NCI-H460 (cell line): ENCODE measurements around the gene PPHLN1. TPM values are rescaled to one million over a fixed set of nuclear protein-coding genes. Genes with fewer than 3 reads are reported as not detected.

Source experiments
- DNase-seq: peaks from one replicate; pipeline ENCODE4 v3.0.0-alpha.2; 2016; ENCODE audit warnings: low read depth; ENCODE audit errors: extremely low read depth
- total RNA-seq: library from RNA; depleted of rRNA; stranded (reverse); fragments of >200 nt; shearing (Covaris generic); gene quantifications from 2 replicates; pipeline ENCODE4 v1.2.3, GENCODE V29; 2014

The PPHLN1 gene
- total RNA-seq, 1 experiment from 2014 or later = 78.2 TPM

DNA sequence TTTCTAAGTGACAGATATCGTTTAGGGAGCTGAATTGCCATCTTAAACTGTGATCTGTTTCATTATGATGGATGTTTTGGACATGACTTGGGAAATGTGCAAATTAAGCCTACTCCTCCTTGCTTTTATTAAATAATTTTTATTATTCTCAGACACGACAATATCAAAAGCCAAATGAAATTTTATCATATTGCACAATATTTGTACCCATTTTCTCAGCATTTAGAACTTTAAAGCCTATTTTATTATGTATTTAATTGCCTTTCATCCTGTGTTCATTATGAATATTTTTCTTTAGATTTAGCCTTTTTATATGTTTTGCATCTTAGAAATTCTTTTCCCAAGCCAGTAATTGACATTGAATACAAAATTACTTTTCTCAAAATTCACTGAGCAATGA lies 102.9 kb downstream of the PPHLN1 start:
- DNase-seq = no peak

DNA sequence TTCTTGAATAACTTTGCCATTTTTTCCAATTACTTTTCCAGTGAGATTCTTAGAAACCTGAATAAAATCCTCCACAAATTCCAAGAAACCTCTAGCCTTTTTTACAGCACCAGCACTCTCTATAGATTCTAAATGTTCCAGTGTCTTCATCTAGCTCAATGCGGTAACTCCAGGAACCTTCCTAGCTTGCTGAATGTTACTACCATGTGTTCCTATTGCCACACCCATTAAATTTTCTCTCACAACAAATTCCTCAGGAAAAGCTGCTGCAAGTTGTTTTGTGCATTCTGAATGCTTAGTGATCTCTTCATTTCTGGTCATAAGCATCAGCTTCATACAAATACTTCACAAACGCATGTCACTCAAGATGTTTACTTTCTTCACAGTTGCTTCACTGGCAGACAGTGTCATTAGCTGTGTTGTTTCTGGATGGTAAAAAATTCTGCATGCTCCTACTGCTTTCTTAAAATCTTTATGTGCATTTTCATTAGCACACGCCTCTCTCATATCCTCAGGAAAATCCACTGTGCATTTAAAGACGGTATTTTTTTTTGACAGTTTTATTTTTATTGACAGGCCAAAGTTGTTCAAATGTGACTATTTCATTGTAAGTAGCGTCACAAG lies 106.7 kb downstream of the PPHLN1 start:
- DNase-seq = peak; percentile 80

DNA sequence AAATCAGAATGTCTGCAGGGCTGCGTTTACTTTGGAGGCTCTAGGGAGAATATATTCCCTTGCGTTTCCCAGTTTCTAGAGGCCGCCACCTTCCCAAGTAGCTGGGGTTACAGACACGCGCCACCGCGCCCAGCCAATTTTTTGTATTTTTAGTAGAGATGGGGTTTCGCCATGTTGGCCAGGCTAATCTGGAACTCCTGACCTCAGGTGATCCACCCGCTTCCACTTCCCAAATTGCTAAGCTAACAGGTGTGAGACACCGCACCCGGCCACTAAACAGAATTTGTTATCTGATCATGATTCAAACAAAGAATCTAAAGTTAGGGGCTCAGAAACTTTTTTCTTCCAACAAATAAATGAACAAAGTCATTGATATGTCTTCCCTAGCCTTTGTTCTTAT lies 114.6 kb downstream of the PPHLN1 start:
- DNase-seq = no peak

DNA sequence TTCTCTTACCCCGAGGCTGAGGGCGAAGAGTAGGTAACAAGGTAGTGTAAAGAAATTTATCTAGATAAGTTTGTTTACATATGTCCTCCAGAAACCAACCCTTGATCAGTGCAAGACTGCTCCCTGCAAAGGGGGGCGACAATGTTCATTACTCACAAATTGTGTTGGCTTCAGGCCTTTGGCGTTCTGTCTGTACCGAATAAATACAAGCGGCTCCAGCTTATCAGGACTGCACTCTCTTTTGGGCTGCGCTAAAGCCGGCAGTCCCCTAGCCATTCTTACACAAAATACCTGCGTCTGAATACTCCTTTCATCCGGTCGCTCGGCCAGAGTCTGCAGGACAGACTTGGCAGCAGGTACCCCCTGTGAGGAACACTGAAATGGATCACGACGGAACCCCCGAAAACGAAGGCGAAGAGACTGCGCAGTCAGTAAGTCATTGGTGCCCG lies 116.4 kb downstream of the PPHLN1 start:
- peak; percentile 59 for DNase-seq

DNA sequence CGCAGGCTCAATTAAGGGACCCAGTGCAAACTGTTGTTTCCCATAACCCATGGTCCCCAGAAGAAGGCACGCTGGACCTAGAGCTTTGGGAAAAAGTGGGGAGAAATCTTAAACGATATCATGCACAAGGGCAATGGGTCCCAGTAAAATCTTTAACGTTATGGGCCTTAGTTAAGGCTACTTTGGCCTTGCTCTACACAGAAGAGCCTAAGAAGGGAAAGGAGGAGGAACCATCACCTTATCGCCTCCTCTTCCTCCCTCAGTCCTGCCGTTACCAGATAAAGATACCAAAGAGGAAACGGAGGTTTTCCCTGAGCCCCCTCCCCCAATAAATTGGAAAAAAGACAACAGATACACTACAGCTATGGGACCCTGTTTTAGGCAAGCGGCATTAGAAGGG lies 116.9 kb downstream of the PPHLN1 start:
- no peak for DNase-seq

DNA sequence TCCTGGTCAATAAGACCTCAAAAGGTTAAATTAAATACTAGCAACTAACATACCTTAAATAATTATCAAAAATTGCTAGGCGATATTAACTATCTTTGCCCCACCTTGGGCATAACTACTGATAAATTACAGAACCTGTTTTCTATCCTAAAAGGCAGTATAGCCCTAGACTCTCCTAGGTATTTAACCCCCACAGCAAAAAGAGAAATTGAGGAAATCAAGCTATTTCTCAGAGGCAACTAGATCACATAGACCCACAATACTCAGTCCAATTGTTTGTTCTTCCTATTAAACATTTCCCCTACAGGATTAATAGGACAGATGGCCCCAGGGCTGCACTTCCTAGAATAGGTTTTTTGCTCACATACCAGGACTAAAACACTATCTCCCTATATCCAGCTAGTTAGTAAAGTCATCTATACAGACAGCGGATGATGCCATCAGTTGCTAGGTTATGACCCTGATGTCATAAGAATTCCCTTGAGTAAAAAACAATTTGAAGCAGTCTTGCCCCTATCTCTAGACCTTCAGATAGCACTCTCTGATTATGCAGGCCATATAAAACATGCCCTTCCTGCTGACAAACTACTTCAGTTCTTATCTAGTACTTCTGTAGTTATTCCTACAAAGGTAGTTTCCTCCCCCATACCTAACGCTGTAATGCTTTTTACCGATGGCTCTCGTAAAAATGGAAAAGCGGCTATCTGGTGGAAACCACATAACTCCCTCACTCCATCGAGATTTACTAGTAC lies 118.4 kb downstream of the PPHLN1 start:
- DNase-seq = no peak

DNA sequence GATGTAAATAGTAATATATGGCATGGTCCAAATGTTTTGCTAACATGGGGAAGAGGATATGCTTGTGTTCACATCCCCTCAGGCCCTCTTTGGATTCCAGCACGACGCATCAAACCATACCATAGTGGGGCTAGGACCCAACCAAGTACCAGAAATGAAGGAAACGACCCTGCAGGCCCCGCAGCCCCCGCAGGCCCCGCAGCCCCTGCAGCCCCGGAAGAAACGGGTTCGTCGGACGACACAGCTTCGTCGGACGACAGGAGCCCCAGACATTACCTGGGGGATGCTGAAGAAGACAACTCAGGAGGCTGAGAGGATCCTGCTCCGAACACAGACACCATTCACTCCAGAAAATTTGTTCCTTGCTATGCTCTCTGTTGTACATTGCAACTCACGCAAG lies 119.9 kb downstream of the PPHLN1 start:
- DNase-seq = no peak

DNA sequence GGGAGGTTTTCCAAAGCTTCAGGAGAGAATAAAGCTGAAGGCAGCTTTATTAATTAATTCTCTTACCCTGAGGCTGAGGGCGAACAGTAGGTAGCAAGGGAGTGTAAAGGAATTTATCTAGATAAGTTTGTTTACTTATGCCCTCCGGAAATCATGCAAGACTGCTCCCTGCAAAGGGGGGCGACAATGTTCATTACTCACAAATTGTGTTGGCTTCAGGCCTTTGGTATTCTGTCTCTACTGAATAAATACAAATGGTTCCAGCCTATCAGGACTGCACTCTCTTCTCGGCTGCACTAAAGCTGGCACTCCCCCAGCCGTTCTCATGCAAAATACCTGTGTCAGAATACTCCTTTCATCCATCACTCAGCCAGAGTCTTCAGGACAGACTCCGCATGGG lies 120.8 kb downstream of the PPHLN1 start:
- peak; percentile 81 for DNase-seq

DNA sequence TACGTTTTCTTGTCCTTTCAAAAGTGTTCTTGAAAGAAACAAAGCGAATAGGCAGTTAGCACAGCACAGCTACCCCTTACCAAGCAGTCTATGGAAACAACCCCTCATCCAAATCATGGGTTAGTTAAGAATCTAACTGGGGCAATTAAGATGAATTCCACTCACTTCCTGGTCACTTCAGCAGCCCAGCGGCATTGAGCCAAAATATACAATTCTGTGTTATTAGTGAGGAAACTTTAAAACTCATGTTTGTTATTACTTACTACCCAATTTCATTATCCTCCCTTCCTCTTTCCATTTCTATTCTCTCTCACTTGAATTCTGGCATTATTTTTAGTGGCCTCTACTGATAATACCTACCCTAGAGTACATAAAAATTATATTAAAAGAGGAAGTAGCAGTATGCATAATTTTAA lies 121.4 kb downstream of the PPHLN1 start:
- peak; percentile 49 for DNase-seq

DNA sequence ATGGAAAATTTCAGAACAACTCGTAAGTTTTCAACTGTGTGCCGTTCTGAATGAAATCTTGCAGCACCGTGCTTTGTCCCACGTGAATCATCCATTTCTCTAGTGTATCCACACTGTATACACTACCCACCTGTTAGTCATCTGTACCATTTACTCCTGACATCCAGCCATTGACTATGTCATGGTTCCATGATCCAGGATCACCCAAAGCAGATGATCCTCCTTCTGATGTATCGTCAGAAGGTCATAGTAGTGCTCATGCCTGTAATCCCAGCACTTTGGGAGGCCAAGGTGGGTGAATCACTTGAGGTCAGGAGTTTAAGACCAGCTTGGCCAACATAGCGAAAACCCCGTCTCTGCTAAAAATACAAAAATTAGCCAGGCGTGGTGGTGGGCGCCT lies 122.9 kb downstream of the PPHLN1 start:
- no peak for DNase-seq

DNA sequence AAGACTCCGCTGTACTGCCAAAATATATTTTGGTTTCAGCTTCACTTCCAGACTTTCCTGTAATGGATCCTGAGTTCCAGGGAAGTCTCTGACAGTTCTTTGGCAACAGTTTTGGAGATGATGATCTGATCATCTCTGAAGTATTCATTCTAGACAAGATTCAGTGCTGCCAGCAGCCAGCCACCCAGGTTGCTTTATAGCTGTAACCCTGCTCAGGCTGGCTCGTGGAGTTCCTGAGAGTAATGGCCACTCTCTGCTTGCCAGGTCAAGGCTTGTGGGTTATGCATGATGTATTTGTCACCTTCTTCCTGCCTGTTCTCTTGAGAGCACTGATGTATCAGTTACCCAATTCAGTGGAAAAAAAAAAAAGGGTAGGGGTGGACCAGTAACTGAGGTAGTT lies 124.3 kb downstream of the PPHLN1 start:
- DNase-seq = no peak

DNA sequence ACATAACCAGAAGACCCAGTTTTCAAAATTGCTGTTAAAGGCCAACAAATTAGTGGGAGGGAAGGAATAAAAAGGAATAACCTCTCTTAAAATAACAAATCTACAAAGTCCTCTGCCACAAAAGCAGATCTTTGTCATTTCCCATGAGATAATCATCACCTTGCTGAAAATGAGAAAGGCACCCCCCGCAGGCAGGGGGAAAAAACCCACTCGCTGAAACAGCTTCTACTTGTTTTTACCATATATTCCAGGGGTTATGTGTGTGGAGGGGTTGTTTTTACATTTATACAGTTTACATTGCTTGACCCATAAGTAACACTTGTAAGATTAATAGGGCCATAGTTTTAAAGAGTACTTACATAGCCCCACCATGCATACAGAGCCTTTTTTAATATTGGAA lies 132.6 kb downstream of the PPHLN1 start:
- DNase-seq = no peak

DNA sequence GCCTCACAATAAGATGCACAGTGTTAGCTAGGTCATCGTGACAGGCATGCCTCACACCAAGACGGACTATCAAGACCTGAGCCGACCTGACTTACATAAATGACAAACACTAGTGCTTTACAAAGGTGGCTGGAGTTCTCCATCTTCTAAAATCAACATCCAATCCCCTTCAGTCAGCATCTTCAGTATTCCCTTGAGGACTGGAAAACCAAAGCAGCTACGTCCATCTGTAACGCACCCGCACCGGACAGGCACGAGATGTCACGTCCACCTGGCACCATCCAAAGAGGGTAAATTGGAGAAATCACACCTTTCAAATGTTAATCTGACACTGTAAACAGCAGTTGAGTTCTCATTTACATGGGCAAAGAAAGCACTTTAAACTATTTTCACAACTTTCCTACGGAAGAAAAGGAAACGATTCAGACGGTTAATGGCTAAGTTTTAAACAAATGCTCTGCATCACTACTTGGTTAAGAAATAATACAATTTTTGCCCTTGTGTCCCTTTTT lies 133.4 kb downstream of the PPHLN1 start:
- DNase-seq = no peak

DNA sequence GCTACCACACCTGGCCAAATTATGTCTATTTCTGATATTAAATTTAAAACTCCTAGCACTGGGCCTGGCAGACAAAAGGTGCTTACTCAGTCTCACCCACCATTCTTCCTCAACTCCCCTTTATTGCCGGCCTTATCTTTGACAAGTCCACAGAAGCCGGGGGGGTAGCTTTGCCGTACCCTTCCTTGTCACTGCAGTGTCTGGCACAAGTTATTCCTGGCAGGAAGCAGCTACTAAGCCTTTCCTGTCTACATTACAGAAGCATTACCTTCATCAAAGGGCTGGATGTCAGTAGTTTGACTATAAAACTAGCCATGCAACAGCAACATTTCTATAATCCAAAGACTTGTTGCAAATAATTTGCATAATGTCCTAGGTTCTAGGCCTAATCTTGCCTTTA lies 136.5 kb downstream of the PPHLN1 start:
- no peak for DNase-seq

DNA sequence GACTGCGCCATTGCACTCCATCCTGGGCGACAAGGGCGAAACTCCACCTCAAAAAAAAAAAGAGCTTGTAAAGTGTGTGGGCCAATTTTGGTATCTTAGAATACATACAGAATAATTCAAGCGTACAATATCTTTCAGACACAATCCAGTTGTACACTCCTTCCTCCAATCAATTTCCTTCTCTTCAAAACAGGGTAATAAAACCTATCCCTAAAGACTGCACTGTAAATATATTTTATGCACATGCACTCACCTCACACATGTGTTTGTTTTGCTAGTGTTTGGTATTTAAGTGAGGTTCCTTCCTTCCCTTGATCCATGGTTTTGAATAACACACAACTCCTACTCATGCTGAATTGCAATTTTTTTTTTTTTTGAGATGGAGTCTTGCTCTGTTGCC lies 137.7 kb downstream of the PPHLN1 start:
- no peak for DNase-seq

DNA sequence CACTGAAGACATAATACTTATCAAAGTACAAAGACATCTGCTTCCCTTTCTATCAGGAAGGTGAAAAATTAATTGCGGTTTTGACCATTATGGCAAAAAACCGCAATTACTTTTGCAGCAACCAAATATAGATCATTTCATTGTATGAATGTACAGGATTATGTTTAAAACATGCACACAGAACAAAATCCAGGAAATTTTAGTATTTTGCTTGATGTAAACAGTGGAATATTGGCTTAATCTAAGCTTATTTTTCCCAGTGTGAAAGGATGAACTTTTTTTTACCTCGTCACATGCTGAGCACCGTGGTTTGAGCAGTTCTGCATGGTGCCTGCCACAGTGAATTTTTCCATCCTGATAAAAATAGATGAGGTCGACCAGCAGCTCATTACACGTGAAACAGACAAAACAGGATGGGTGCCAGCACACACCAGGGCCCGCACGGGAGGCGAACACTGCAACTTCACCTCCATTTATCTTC lies 142.4 kb downstream of the PPHLN1 start:
- DNase-seq = no peak

DNA sequence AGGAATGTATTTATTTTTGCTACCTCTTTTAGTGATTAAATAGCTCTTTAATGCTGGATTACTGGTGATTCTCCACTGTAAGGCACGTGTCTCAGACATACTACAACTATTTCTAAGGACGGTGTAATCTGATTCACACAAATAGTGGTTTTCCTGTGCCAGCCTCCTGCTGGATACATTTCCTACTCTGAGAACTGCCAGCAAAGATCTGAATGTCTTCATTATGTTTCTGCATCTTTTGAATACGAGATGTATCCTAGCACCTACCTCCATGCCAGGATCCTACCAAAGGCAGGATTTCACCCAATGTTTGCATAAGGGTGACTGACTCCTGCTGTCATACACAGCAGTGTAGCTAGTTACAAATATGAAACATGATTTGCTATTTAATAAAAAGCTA lies 143.0 kb downstream of the PPHLN1 start:
- no peak for DNase-seq

DNA sequence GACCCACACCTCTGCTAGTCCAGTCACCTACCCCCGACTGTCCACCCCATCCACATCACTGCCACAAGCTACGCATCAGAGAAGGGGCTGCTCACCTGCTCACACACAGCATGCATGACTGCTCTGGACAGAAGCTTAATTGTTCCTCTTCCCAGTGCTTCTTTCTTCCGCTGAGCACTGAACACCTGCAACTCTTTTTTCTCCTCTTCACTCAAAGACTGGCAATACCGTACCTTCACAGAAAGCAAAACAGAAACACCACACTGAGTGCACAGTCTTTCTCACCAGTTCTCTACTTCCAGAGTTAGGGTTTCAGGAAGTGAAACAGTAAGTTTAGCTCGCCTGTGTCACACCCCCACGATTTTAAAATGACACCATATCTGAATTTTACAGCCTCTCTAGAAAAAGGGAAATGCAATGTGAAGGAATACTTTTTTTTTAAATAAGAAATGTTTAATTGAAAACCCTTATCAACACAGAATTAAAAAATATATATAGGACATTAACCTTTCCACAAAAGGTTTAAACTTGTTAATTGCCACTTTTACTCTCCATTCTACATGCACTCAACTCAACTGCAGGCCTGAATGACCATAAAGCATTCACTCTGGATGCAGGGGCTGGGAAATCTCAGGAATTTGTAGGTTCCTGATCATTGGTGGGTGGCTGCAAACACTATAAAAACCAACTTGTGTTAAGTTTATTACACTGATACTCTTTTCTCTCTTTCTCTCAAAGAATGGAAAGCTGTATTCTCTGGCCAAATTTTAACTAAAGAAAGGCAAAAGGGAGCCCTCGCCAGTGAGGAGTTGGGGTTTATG lies 143.6 kb downstream of the PPHLN1 start:
- DNase-seq = no peak

DNA sequence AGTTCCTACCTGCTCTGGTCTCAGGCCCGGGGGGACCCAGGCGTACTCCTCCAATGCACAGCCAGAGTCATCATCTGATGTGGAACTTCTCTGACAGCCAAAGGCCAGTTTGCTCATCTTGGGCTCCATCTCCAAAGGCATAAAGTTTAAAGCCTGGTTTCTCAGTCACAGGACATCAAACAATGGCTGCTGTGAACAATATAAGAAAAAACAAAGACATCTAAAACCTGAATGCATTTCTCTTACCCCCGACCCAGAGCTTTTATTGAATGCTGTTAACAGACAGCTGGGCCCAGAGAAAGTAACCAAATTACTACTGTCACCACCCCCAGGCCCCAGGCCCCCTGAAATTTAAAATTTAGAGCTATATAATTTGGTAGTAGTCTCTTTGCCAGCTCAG lies 146.4 kb downstream of the PPHLN1 start:
- DNase-seq = no peak

DNA sequence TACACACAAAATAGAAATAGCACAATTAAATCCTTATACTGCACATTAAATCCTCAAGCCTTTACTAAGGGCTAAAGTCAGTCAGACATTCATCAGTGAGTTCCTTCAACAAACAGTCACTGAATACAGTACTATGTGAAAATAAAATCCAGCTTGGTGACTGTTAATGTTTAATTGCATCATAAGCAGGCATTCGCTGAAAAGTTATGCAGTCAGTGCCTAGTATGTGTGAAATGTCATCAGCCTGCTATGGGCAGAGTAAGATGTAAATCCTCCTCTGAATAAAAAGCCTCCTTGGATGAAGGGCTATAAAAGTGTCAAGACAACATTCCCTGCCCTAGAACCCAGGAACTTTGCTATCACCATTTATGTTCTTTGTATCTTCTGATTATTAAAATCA lies 147.2 kb downstream of the PPHLN1 start:
- DNase-seq = peak; percentile 96

DNA sequence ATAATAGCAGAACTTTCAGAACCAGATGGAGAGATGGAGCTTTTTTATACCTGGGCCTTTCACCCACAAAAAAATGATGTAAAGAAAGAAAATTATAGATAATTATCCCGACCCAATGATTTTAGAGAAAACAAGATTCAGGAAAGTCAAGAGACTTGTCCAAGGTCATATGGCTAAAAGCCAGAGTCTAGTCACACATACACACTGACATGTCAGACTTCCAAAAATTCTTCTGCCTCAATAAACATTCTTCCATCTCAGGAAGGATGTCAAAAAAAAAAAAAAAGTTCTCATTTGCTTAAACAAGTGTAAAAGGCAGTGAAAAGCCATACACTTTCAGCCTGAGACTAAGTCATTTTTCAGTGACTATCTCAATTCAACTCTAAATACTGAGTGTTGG lies 147.6 kb downstream of the PPHLN1 start:
- DNase-seq = peak; percentile 77
